ENCODE data around the gene HTT-AS. TPM values are rescaled to one million over a fixed set of nuclear protein-coding genes. Genes with fewer than 3 reads are reported as not detected.

The HTT-AS gene
- total RNA-seq, 1 donor from 2014 or later: not detected

DNA sequence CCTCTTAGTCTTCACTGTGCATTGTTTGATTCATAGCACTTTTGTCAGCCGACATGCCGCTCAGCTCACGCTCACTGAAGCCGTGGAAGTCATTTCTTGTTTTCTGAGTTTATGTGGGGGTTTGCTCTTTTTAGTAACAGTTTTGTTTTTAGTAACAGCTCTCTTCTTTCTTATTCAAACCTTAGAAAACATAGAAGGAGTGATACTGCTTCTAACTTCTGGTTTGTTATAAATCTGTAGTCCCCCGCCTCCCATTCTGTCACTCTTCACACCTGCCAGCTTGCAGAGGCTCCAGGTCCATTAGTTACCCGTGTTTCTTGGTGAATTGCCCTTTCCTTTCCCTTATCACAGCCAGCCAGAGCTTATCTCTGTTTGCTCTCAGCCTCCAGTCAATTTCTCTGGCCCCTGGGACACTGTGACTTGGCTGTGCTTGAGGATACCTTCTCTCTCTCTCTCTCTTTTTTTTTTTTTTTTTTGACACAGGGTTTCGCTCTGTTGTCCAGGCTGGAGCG is 60.4 kb downstream of the HTT-AS start:
- intact Hi-C loops (cut with DNase I): no loop called here
- TF ChIP-seq, protein P1, sequence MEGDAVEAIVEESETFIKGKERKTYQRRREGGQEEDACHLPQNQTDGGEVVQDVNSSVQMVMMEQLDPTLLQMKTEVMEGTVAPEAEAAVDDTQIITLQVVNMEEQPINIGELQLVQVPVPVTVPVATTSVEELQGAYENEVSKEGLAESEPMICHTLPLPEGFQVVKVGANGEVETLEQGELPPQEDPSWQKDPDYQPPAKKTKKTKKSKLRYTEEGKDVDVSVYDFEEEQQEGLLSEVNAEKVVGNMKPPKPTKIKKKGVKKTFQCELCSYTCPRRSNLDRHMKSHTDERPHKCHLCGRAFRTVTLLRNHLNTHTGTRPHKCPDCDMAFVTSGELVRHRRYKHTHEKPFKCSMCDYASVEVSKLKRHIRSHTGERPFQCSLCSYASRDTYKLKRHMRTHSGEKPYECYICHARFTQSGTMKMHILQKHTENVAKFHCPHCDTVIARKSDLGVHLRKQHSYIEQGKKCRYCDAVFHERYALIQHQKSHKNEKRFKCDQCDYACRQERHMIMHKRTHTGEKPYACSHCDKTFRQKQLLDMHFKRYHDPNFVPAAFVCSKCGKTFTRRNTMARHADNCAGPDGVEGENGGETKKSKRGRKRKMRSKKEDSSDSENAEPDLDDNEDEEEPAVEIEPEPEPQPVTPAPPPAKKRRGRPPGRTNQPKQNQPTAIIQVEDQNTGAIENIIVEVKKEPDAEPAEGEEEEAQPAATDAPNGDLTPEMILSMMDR (IDR thresholded peaks at IDR 0.05): no peak
- Histone ChIP-seq H3K4me1 (peaks cover 4% of the 10 kb centered on the region), H3K27me3 (no peaks in the 10 kb centered on the region), H3K36me3 (no peaks in the 10 kb centered on the region), H3K4me3 (no peak overlapping the region), H3K9me3 (no peaks in the 10 kb centered on the region), H3K27ac (no peak overlapping the region)
- ATAC-seq (no peak), DNase-seq (no peak)

Other genes with a start within 250 kb of the HTT-AS start
- gene ADD1, start 230.7 kb downstream of the HTT-AS start, total RNA-seq: 286 TPM
- gene NOP14, start 111.1 kb downstream of the HTT-AS start, total RNA-seq: 21.4 TPM
- 8.0 TPM for gene GRK4, start 111.0 kb downstream of the HTT-AS start, total RNA-seq
- gene HTT, start 143 bp upstream of the HTT-AS start, total RNA-seq: 73.6 TPM
- gene MSANTD1, start 174.6 kb upstream of the HTT-AS start, total RNA-seq: 1.0 TPM
- gene RGS12, start 218.5 kb upstream of the HTT-AS start, total RNA-seq: 58.2 TPM